NOMO-1 treated with dmso at 0.1 percent for 144 hours (cell line): ENCODE results near the gene FITM1.

Experiments
- DNase-seq: peaks from one replicate; lab custom pipeline; 2025; ENCODE audit not compliant: unreplicated experiment; lab: John Stamatoyannopoulos, UW

The FITM1 gene

GRCh38 chr14:24138396-24139271 is 8.2 kb downstream of the FITM1 start:
- DNase-seq: no peak

GRCh38 chr14:24139272-24139934 is 8.9 kb downstream of the FITM1 start:
- no peak for DNase-seq

- DNase-seq: peak; percentile 98
These were observed 10.8 kb downstream of the FITM1 start, which contains the start of gene EMC9 for GRCh38 chr14:24141097-24141880. Gene EMC9 (minus strand): TSS chr14:24141591. CDS start chr14:24141304, 287 bp downstream.

GRCh38 chr14:24143511-24143910 is 13.1 kb downstream of the FITM1 start:
- no peak for DNase-seq

GRCh38 chr14:24144451-24144850 is 14.0 kb downstream of the FITM1 start:
- DNase-seq: no peak

- DNase-seq: no peak
These were observed 14.8 kb downstream of the FITM1 start for GRCh38 chr14:24145219-24145618.

- peak; percentile 23 for DNase-seq
These were observed 15.4 kb downstream of the FITM1 start for GRCh38 chr14:24145690-24146452.

GRCh38 chr14:24146453-24146977 is 16.1 kb downstream of the FITM1 start, which contains the start of gene PSME2:
Gene PSME2 (minus strand): TSS chr14:24146610. CDS start chr14:24146581, 29 bp downstream.
- peak; percentile 96 for DNase-seq

GRCh38 chr14:24146978-24147760 is 16.7 kb downstream of the FITM1 start, which contains the start of gene RNF31:
Gene RNF31 (plus strand): TSS chr14:24147498. CDS start chr14:24147699, 201 bp downstream.
- peak; percentile 98 for DNase-seq

- no peak for DNase-seq
These were observed 17.4 kb downstream of the FITM1 start for GRCh38 chr14:24147761-24148428.

GRCh38 chr14:24149302-24149969 is 19.0 kb downstream of the FITM1 start:
- DNase-seq: no peak

- DNase-seq: no peak
These were observed 19.6 kb downstream of the FITM1 start for GRCh38 chr14:24150061-24150460.

- no peak for DNase-seq
These were observed 20.1 kb downstream of the FITM1 start for GRCh38 chr14:24150567-24150966.

- DNase-seq: no peak
These were observed 20.5 kb downstream of the FITM1 start for GRCh38 chr14:24150993-24151392.

- no peak for DNase-seq
These were observed 21.1 kb downstream of the FITM1 start for GRCh38 chr14:24151404-24152080.

GRCh38 chr14:24155100-24155499 is 24.6 kb downstream of the FITM1 start:
- DNase-seq: no peak

- no peak for DNase-seq
These were observed 26.4 kb downstream of the FITM1 start for GRCh38 chr14:24156840-24157239.

GRCh38 chr14:24157331-24157730 is 26.9 kb downstream of the FITM1 start:
- DNase-seq: no peak
